Endodermal cell (in vitro differentiated cells): ENCODE data around the gene KRT5. TPM values are rescaled to one million over a fixed set of nuclear protein-coding genes. Genes with fewer than 3 reads are reported as not detected.

Source experiments
- DNase-seq: peaks from one replicate; pipeline ENCODE4 v3.0.0-alpha.2; 2017
- H3K27ac ChIP-seq: 2 replicates; pipeline ENCODE4 v1.5.1; 2013; ENCODE audit warnings: mild to moderate bottlenecking, low read depth, low read length, moderate library complexity
- H3K27me3 ChIP-seq: 2 replicates; pipeline ENCODE4 v1.6.1; 2013; ENCODE audit warnings: mild to moderate bottlenecking, low read length, moderate library complexity; ENCODE audit not compliant: insufficient read depth, control insufficient read depth, poor library complexity, severe bottlenecking
- H3K36me3 ChIP-seq: 2 replicates; pipeline ENCODE4 v1.7.0; 2013; ENCODE audit warnings: mild to moderate bottlenecking, low read length, moderate library complexity; ENCODE audit not compliant: control insufficient read depth, insufficient read depth
- H3K4me1 ChIP-seq: one replicate; pipeline ENCODE4 v1.7.0; 2013; ENCODE audit warnings: low read length; ENCODE audit not compliant: control insufficient read depth, insufficient read depth
- H3K4me3 ChIP-seq: 2 replicates; pipeline ENCODE4 v1.5.1; 2013; ENCODE audit warnings: mild to moderate bottlenecking, low read length, moderate library complexity
- H3K9ac ChIP-seq: 2 replicates; pipeline ENCODE4 v1.6.1; 2013; ENCODE audit warnings: mild to moderate bottlenecking, low read length, moderate library complexity; ENCODE audit not compliant: poor library complexity, severe bottlenecking; ENCODE audit errors: extremely low read depth
- H3K9me3 ChIP-seq: 2 replicates; pipeline ENCODE4 v1.6.1; 2013; ENCODE audit warnings: mild to moderate bottlenecking, low read length, moderate library complexity; ENCODE audit not compliant: control insufficient read depth
- H3K27ac Mint-ChIP-seq: 2 replicates; pipeline ENCODE4 v1.8.0; 2020; ENCODE audit warnings: mixed read lengths
- H3K27me3 Mint-ChIP-seq: 2 replicates; pipeline ENCODE4 v1.8.0; 2021; ENCODE audit warnings: mild to moderate bottlenecking, mixed read lengths; ENCODE audit not compliant: insufficient read depth
- H3K36me3 Mint-ChIP-seq: 2 replicates; pipeline ENCODE4 v1.8.0; 2020; ENCODE audit warnings: low read depth, mixed read lengths
- H3K4me1 Mint-ChIP-seq: 2 replicates; pipeline ENCODE4 v1.8.0; 2020; ENCODE audit warnings: mixed read lengths
- H3K4me3 Mint-ChIP-seq: 2 replicates; pipeline ENCODE4 v1.8.0; 2020; ENCODE audit warnings: mild to moderate bottlenecking, moderate library complexity, mixed read lengths
- H3K9me3 Mint-ChIP-seq: 2 replicates; pipeline ENCODE4 v1.8.0; 2020; ENCODE audit warnings: mild to moderate bottlenecking, mixed read lengths
- WGBS, 2 experiments: methylation state at CpG; one replicate each; pipeline versions ENCODE4 v1.1.5 to v1.1.7; 2013; ENCODE audit warnings: missing lambda C conversion rate in 2 of 2, mixed read lengths in 1 of 2; ENCODE audit not compliant: insufficient coverage in 1 of 2, insufficient read length in 1 of 2; 5-methylcytosine and 5-hydroxymethylcytosine counted together
- total RNA-seq, 2 donors: library from RNA; stranded (reverse); fragmentation: NEBNext Ultra II Directional in 1 of 2; extraction: Animal tissue kit (Norgen Biotek cat#: 25700) in 1 of 2; gene quantifications; 2 replicates in 1 of 2; 3 replicates in 1 of 2; pipeline ENCODE4 v1.2.1, GENCODE V29; 2021
- TF ChIP-seq, protein P1 (sequence below): fragments of 200-600 bp; sonication (generic); conservative IDR thresholded peaks from 2 replicates; pipeline ENCODE4 v1.5.0; 2021; ENCODE audit warnings: antibody characterized with exemption, mild to moderate bottlenecking

The KRT5 gene
- total RNA-seq, 2 donors from 2014 or later, result not detected

DNA sequence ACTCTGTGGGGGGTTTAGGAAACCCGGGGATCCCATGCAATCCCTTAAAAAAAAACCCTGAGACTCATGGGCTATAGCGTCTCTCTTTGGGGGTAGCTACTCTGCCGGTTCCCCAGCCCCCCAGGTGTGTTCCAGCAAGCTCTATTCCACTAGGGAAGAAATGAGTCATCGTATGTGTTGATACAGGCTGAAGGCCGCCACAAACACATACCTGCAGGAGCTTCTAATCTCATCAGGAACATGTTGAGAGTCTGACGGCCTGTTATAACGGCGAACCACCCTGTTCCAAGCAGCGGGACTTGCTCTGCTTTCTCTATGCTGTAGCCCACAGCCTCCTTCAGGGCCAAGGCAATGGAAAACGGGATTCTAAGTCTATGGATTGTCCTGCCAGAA, 977 bp upstream of the KRT5 start:
- Mint-ChIP-seq H3K27ac (peak overlapping the region; percentile 52), H3K36me3 (no peaks in the 10 kb centered on the region), H3K4me3 (no peak overlapping the region), H3K4me1 (peaks cover 23% of the 10 kb centered on the region), H3K27me3 (peaks cover 2% of the 10 kb centered on the region), H3K9me3 (no peaks in the 10 kb centered on the region)
- TF ChIP-seq, protein P1, sequence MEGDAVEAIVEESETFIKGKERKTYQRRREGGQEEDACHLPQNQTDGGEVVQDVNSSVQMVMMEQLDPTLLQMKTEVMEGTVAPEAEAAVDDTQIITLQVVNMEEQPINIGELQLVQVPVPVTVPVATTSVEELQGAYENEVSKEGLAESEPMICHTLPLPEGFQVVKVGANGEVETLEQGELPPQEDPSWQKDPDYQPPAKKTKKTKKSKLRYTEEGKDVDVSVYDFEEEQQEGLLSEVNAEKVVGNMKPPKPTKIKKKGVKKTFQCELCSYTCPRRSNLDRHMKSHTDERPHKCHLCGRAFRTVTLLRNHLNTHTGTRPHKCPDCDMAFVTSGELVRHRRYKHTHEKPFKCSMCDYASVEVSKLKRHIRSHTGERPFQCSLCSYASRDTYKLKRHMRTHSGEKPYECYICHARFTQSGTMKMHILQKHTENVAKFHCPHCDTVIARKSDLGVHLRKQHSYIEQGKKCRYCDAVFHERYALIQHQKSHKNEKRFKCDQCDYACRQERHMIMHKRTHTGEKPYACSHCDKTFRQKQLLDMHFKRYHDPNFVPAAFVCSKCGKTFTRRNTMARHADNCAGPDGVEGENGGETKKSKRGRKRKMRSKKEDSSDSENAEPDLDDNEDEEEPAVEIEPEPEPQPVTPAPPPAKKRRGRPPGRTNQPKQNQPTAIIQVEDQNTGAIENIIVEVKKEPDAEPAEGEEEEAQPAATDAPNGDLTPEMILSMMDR, result no peak
- H3K36me3 ChIP-seq, result no peaks in the 10 kb centered on the region
- no peak overlapping the region for H3K9ac ChIP-seq
- H3K4me1 ChIP-seq, result peaks cover 7% of the 10 kb centered on the region
- DNase-seq, result peak; percentile 77
- no peak overlapping the region for H3K4me3 ChIP-seq
- no peaks in the 10 kb centered on the region for H3K9me3 ChIP-seq
- no peak overlapping the region for H3K27ac ChIP-seq
- no peaks in the 10 kb centered on the region for H3K27me3 ChIP-seq
- WGBS, 2 experiments, result 85 to 89% methylated on average over 6 to 10 of the region's 10 CpGs

DNA sequence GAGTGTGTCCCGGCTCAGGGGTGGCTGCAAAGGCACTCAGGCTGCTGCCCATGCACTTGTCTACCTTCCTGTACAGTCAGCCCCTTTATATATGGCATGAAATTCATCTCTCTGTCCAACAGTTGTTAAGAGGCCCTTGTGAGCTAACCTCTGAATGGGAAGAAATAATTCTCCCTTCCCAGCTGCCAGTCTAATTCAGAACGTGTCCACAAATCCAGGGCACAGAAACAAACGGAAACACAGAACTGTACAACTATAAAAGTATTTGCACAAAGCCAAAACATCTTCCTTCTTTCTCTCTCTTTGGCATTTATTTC, 849 bp downstream of the KRT5 start:
- Histone ChIP-seq H3K4me3 (no peak overlapping the region), H3K27me3 (no peaks in the 10 kb centered on the region), H3K9ac (no peak overlapping the region), H3K27ac (no peak overlapping the region), H3K4me1 (peaks cover 7% of the 10 kb centered on the region), H3K9me3 (no peaks in the 10 kb centered on the region), H3K36me3 (no peaks in the 10 kb centered on the region)
- Mint-ChIP-seq H3K27ac (no peak overlapping the region), H3K36me3 (no peaks in the 10 kb centered on the region), H3K27me3 (peaks cover 2% of the 10 kb centered on the region), H3K4me3 (no peak overlapping the region), H3K9me3 (no peaks in the 10 kb centered on the region), H3K4me1 (peaks cover 23% of the 10 kb centered on the region)
- TF ChIP-seq, protein P1, result no peak
- no peak for DNase-seq
- WGBS, 2 experiments, result 89 to 95% methylated on average over 3 of the region's 3 CpGs

DNA sequence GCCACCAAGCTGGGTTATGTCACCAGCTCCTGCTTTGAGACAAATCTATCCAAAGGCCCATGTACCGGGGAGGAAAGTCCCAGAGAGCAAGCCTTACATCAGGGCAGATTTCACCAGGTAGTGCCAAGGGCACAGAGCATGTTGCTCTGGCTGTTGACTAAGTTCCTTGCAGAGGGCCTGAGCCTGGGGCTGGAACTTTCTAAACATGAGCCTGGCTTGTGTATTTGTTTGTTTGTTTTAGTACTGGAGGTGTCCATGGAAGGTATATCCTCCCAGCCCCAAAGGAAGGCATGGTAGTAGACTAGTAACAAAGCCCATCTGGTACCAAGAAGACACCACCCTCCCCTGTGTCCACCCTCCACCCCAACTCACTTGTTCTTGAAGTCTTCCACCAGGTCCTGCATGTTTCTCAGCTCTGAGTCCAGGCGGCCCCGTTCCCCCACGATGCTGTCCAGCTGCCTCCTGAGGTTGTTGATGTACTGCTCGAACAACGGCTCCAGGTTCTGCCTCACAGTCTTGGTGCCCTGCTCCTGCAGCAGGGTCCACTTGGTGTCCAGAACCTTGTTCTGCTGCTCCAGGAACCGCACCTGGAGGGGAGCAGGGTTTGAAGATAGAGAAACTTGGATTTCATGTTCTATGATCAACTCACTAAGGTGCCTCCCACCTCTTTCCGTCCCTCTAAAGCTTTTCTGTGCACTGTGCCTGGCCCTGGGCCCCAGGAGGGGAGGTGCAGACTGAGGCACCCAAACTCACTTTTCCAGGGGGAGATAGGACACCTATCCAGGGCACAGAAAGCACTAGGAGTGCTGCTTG, 1.4 kb downstream of the KRT5 start:
- peaks cover 23% of the 10 kb centered on the region for H3K4me1 Mint-ChIP-seq
- no peaks in the 10 kb centered on the region for H3K27me3 ChIP-seq
- H3K36me3 ChIP-seq, result no peaks in the 10 kb centered on the region
- peaks cover 2% of the 10 kb centered on the region for H3K27me3 Mint-ChIP-seq
- TF ChIP-seq, protein P1, result no peak
- H3K4me3 Mint-ChIP-seq, result no peak overlapping the region
- WGBS, 2 experiments, result 91 to 100% methylated on average over 3 to 8 of the region's 8 CpGs
- no peak overlapping the region for H3K9ac ChIP-seq
- no peak overlapping the region for H3K27ac Mint-ChIP-seq
- peaks cover 7% of the 10 kb centered on the region for H3K4me1 ChIP-seq
- no peaks in the 10 kb centered on the region for H3K9me3 ChIP-seq
- DNase-seq, result peak; percentile 28
- H3K36me3 Mint-ChIP-seq, result no peaks in the 10 kb centered on the region
- H3K9me3 Mint-ChIP-seq, result no peaks in the 10 kb centered on the region
- H3K27ac ChIP-seq, result no peak overlapping the region
- no peak overlapping the region for H3K4me3 ChIP-seq
